ENCODE data around the gene RAPGEF5. TPM values are rescaled to one million over a fixed set of nuclear protein-coding genes. Genes with fewer than 3 reads are reported as not detected.

Gene RAPGEF5
- total RNA-seq, 1 experiment from 2014 or later, result 9.3 TPM

DNA sequence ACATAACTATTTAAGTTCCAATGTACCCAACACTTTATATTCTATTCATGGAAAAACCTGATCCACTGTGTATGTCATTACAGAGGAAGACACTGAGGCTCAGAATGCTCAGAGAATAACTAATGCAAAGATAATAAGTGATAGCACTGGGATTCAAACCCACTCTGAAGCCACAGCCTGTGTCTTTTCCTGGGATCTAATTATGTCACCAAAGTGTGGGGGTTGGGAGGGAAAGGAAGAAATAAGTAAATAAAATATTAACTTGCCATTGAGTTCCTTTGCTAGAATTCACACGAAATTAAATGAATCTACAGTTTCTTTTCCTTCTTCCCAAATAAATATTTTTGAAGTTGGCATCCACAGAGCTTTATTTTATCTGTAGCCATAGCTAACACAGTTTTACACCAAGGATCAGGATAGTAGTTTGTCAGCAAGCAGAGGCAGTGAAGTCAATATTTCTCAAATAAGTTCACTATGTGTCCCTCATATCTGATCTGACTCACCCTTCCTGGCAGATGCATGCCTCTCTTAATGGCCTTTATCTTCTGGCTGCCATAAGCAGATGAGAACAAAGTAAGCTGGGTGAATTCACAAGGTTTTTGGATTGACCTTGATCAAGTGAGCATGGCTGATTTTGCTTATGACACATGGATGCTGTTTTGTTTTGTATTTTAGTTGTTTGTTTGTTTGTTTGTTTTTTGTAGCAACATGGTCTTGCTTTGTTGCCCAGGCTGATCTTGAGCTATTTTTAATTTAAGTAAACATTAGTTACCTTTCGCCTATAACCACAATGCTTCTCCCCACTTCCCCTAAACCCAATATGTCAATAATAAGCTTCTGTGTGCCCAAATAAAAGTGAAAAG, 6.3 kb downstream of the RAPGEF5 start:
- DNase-seq (ENCODE audit: low spot score), result peak; percentile 85

DNA sequence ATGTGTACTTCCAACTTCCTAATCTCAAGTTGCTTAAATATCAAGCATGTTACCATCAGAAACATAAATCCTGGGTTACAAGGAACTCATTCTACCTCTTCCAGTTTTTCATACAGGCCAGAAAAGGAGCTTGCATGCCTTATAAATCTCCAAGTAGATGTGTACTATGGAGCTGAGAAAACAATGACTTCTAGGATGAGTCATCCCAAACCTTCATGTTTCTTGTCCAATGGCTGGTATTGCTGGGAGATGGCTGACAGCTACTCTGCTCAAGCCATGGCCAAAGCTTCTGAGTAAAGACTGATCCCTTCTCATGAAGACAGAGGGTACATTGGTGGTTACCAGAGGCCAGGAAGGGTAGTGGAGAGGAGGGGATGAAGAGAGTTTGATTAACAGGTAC, 8.6 kb downstream of the RAPGEF5 start:
- peak; percentile 49 for DNase-seq (ENCODE audit: low spot score)

DNA sequence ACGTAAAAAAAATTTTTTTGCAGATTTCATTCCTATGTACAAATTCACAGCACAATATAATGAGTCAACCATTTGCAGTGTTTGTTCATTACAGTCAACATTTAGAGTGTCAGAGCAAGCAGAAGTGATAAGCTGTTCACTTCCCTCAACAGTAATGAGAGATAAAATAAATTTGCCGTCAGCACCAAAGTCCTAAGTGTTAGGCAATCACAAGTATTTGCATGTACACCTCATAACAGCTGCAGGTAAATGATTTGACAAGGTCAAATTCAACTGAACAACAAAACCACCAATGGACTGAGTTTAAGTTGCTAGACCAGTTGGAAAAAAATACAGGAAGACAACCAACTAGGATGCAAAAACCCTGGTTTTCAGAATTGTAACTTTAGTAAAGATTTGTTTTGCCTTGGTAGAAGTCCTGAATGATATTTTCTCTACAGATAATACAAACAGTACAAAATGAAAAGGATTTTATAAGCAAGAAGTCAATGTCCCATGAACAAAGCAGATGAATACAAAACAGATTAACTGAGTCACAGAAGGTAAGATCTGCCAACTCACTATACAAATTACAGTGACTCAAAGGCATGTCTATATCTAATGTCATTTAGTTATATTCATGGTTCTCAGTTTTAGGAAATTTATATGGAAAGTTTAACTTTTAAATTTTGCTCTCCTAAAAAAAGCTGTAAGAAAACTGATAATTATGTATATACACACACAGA, 10.4 kb downstream of the RAPGEF5 start:
- DNase-seq (ENCODE audit: low spot score), result peak; percentile 63

DNA sequence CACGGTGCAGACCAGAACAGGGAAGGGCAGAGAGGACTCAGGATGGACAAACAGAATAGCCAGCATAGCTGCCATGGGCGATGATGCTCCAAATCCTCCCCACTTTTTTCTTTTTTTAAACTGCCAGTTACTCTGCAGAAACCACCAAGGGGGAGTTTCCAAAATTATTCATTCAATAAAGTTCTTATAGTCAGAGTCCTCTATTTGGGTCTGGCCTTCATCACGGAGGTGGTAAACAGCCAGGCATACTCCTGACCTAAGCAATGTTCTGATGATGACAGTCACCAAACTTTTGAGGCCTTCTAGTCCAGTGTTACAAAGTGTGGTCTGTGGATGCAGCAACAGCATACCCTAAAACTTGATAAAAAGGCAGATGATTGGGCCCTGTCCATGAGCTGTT, 12.3 kb downstream of the RAPGEF5 start:
- DNase-seq (ENCODE audit: low spot score), result no peak

DNA sequence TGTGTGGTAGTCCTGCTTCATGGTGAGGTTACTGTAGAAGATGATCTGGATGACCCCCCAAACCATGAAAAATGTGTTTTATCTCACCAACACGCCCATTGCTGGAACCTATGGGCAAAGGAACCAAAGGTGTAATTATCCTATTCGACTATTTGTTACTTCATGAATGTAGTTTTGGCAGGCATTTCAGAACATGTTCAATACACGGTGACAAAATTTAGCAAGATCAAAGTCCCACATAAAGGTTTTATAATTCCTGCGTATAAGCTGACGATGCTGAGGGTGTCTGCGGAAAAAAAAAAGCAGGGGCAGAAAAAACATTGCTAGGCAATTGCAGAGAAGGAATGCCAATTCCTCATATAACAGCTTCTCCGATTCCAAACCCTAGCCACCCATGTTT, 13.3 kb downstream of the RAPGEF5 start:
- no peak for DNase-seq (ENCODE audit: low spot score)

DNA sequence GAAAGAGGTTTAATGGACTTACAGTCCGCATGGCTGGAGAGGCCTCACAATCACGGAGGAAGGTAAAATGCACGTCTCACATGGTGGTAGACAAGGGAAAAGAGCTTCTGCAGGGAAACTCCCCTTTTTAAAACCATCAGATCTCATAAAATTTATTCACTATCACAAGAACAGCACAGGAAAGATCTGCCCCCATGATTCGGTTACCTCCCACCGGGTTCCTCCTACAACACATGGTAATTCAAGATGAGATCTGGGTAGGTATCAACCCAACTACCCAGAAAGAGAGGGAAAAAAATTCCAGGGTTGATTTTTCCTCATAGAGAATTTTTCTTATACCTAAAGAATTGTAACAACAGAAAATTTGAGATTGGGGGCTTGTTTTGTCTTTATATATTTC, 13.9 kb downstream of the RAPGEF5 start:
- DNase-seq (ENCODE audit: low spot score), result no peak

DNA sequence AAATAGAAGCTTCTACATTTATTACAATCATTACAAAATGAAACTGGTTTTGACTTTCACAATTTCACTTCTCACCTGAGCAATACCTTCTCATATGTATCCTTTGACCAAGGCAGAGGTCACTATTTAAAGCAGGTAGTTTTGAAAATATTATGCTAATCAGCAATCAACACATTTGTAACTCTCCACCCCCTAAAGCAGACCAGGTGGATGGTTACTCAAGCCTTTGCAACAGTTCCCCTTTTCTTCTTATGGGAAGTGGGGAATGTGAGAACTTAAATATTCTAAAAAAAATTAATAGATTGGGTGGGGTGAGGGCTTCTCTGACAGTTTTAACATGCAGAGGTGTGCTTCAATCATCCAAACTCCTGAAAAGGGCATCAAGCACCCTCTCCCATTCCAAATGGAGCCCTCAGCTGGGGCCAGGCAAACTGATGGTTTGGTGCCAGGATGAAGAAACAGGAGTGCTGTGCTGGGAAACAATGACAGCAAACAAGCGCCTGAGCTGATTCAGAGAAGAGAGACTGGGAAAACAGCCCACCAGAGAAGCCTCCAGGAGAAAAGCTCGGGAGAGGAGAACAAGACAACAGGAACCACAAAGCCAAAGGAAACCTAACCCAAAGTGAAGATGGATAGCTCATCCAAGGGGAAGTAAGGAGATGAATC, 17.1 kb downstream of the RAPGEF5 start:
- no peak for DNase-seq (ENCODE audit: low spot score)

DNA sequence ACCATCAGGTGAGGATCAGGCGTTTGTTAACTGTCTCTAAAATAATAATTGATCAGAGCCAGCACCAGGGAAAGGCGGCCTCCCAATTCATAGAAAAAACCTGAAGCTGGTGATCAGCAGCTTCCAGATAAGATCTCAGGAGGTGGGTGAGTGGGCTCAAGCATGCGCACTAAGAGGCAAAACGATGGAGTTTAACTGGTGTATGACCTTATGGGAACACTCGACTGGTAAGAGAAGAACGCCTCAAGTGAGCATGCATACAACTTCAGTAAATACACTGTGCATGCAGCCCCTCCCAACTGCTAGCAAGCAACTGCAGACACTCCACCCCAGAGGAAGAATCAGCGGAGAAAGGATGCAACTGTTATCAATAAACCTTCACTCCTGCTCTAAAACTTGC, 18.1 kb downstream of the RAPGEF5 start:
- no peak for DNase-seq (ENCODE audit: low spot score)

DNA sequence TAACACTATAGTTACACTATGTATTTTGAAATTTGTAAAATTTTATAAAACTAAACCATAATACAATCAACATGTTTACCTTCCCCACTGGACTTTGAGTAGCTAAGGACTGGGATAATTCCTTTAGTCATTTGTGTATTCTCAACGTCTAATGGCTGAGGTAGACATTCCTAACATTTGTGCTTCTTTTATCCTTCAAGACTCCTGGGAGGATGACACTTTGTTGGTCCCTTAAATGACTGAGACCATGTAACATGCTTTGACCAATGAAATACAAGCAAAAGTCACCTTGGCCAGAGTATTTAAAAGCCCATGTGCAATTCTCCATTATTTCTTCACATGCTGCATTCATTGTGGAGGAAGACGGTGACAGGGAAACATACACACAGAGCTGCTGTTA, 18.5 kb downstream of the RAPGEF5 start:
- no peak for DNase-seq (ENCODE audit: low spot score)

DNA sequence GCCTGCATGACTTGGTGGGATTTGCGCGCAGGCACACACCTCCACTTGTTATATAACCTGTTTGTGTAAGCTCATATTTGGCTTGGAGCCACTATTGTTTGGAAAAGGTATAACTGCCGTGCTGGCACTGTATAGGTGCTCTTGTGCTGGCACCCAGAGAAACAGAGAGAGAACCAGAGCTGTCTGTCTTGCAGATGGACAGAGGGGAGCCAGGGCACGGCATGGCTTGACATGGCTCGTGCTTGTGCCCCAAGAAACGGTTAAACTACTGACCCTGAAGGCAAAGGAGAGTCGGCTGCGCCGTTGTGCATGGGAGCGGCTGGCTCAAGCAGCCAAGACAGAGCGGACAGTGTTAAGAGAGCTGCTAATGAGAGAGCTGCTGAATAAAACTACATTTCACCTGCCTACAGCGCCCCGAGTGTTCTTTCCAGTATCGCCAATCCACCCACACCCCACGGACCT, 23.2 kb downstream of the RAPGEF5 start:
- no peak for DNase-seq (ENCODE audit: low spot score)

DNA sequence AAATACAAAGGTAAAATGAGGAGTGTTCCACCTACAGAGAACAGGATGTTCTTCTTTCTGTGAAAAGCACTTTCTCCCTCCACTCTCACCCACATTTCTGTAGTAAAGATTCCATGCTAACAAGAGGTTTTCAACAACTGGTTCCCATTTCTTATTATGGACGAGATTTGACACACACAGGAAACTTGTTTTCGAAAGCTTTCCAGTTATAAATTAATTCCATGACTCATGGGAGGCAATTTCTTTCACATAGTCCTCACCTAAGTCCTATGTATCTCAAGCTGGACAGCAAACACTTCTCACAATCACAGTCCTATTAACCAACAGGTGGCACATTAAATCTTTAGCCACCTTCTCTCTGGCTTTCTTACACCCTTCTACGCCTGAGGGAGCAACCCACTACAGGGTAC, 24.5 kb downstream of the RAPGEF5 start:
- DNase-seq (ENCODE audit: low spot score), result peak; percentile 68

DNA sequence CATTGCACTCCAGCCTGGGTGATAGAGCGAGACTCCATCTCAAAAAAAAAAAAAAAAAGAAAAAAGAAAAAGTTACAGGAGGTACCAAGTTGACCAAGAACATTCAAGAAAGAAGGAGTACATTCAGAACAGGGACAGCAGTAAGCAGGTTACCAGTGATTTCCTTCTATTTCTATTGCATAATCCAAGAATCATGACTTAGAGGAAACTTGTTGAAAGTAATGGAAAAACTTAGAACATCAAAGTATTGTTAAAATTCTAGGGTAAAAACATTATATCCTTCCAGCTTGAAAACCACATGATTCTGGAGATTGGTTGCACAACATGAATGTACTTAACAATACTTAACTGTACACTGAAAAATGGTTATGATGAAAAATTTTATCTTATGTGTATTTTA, 25.2 kb downstream of the RAPGEF5 start:
- DNase-seq (ENCODE audit: low spot score), result no peak

DNA sequence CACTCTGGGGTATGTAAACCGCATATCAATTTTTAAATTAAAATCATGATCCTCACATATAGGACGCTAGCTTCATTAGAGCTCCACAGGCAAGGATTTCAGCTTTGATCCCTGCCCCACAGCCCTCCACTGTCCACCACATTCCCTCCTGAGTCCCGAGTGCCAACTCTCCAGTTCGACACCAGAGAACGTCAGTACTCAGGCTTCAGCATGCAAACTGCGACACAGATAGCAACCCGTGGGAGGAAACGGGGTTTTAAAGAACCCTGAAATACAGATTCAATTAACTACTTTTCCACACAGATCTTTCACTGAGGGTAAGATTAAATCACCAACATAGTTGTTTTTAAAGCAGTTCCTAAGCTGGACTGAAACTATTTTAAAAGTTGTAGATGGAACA, 26.1 kb downstream of the RAPGEF5 start:
- no peak for DNase-seq (ENCODE audit: low spot score)

DNA sequence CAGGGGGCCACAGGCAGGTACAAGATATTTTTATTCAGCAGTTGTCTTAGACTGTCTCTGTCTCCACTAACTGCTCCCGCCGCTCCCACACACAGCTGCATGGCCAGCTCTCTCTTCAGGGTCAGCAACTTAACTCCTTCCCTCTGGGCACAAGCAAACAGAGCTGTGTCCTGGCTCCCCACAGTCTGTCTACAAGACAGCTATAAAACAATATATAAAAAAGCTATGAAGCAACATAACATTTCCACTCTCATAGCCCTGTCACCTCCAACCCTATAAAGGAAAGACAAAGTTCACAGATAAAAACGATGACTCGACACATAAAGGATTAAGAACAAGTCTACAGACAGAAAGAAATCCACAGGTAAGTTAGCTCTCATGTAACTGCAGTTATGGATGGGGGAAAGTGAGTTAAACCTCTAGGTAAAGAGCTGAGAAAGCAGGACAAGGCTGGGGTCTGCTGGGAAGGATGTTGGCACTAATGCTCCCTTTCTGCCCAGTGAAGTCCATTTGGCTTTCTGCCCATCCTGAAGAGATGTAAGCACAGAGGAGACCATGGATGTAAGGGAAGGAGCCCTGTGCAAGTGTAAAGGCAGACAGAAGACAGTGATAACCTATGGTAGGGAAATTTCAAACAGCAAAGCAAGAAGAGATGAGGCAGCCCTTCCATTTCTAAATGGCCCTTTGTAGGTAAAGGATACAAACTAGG, 27.0 kb downstream of the RAPGEF5 start:
- DNase-seq (ENCODE audit: low spot score), result peak; percentile 65

DNA sequence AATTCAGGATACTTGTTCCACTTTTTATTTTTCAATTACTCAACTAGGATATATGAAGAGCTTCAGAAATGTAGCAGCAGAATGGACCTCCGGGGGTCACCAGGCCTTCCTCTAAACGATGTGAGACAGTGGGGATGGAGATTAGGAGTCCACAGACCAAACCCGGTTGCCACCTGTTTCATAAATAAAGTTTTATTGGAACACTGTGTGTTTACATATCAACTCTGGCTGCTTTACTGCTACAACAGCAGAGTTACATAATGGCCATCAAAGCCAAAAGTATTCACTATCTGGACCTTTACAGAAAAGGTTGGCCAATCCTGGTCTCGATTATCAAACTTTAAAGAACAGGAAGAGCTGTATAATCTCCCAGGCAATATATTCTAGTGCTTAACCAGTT, 30.8 kb downstream of the RAPGEF5 start:
- no peak for DNase-seq (ENCODE audit: low spot score)

DNA sequence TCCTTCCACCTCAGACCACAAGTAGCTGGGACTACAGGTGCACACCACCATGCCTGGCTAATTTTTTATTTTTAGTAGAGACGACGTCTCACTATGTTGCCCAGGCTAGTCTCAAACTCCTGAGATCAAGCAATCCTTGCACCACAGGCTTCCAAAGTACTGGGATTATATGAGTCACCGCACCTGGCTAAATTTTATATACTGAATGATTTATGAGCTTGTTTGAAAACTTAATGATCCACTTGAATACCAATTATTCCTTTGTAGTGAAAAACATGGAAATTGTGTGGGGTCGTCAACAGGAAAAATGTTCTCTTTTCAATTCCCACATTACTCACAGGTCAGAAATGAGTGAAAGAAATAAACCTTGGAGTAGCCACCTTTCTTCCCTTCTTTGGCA, 31.3 kb downstream of the RAPGEF5 start:
- DNase-seq (ENCODE audit: low spot score), result no peak

DNA sequence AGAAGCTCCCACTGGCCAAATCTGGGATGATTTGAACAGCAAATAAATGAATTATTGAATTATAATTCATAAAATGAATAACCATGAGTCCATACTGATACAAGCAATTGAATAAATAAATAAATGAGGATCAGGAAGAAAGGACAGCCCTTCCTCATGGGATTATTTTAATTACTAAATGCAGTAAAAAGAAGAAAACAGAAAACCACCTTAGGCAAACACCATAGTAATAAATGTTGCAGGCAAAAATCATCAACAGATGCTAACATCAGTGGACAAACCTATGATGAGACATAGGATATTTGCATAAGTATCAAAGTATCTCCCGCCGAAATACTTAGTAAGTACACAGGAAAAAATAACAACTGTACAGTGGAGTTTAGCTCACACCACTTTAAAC, 33.2 kb downstream of the RAPGEF5 start:
- no peak for DNase-seq (ENCODE audit: low spot score)

DNA sequence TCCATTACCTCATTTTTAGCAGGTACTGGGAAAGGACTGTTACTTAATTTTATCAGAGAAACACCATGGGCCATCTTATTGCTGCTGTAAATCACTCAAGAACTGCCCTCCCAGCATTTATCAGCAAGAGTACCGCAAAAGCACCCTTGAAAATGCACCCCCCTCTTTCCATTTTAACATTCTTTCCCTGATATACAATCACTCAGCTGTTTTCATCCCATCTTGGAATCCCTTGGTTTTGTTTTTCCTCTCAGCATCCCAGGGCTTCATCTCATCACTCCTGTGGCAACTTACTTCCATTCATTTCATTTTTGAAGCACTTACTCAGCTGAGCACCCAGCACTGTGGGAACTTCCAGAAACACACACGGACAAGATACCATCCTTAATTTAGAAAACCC, 36.5 kb downstream of the RAPGEF5 start:
- DNase-seq (ENCODE audit: low spot score), result no peak

DNA sequence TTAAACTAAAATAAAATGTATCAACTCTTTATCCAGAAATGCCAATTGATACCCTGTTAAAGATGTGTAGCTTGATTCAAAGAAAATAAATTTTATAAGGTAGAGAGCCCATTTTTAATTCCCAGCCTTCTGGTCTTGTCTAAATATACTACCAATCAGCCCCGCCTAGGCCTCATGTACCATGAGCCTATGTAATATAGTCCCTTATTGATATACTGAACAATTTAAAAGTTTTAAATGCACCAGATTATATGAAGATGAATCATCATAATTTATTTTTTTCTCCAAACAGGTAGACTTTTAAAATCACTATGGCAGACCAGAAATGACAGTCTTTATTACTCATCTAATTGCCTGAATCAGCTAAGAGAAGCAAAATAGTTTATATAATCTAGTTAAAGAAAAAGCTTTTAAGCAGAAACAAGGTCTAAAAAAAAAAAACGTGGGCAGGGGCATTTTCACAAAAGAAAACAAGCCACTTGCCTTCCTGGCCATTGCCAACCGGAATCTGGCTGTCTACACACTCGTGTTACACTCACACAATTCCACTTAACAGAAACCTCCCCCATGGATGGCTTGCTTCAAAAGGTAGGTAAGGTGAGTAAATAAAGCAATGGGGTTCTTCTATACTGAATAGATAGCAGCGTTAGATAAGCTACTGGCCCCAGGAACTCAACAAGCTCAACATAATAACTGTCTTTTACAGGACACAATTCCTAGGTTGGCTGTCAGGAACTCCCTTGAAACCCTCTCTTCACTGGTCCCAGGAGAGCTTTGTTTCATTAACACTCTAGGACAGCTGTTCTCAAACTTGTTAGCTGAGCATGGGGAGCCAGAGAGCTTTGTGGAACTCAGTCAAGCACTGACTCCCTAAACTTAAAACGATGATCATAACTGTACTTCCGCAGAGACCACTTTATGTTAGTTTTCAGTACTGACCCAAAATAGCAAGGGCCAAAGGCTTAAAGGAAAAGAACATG, 37.2 kb downstream of the RAPGEF5 start:
- no peak for DNase-seq (ENCODE audit: low spot score)

DNA sequence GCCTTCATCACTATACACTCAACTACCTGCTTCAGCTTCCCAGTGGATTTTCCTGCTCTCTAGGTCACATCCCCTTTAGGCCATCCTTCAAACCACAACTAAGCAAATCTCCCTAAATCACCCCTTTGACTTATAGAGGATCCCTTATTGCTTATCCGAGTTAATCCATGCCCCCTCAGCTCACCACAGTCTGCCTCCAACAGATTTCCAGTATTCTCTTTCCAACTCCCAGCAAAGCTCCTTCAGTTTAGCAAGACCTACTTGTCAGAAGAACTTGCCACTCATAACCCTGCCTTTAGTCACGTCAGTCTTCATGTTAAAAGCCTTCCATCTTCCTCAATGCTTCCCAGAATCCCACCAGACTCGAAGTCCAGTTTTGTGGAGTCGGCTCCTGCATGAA, 38.6 kb downstream of the RAPGEF5 start:
- DNase-seq (ENCODE audit: low spot score), result no peak

DNA sequence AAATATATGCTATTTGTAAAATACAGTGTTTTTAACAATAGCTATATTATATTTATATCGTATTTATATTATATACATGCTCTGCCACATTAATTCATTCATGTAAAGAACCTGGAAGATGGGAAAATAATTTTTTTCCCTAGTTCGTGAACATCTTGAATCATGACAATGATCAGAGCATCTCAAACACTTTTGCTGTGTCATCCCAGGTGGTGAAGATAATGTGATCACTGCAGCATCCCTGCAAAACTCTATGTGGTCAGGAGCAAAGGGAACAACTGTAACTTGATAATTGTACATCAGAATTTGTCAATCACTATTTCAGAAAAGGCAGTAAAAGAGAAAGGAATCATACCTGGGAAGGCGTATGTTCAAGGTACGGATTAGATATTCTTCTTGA, 39.3 kb downstream of the RAPGEF5 start:
- DNase-seq (ENCODE audit: low spot score), result no peak

Measured in HT-29 (cell line).